Measurements from ENCODE around the gene SDC1. TPM values are rescaled to one million over a fixed set of nuclear protein-coding genes. Genes with fewer than 3 reads are reported as not detected.

The SDC1 gene
- total RNA-seq, 4 donors from 2014 or later: 729 to 864 (median 835) TPM

- DNase-seq (ENCODE audit: low spot score in 2 of 2): peak in 1 of 2 donors; percentile 18
- TF ChIP-seq POLR2A (IDR thresholded peaks at IDR 0.05) (no peak), CTCF (IDR thresholded peaks at IDR 0.05) (peak in 1 of 3 donors; percentile 6)
- H3K4me3 ChIP-seq (ENCODE audit: low read depth, poor library complexity, severe bottlenecking): no peak overlapping the region
- intact Hi-C loops (cut with DNase I; ENCODE audit: low total_unique reads): no loop called here
- whole genome bisulfite sequencing, 2 donors: 90 to 92% methylated on average over 3 of the region's 3 CpGs
Measured at GRCh38 chr2:20164734-20165478, 60.0 kb downstream of the SDC1 start.

DNA sequence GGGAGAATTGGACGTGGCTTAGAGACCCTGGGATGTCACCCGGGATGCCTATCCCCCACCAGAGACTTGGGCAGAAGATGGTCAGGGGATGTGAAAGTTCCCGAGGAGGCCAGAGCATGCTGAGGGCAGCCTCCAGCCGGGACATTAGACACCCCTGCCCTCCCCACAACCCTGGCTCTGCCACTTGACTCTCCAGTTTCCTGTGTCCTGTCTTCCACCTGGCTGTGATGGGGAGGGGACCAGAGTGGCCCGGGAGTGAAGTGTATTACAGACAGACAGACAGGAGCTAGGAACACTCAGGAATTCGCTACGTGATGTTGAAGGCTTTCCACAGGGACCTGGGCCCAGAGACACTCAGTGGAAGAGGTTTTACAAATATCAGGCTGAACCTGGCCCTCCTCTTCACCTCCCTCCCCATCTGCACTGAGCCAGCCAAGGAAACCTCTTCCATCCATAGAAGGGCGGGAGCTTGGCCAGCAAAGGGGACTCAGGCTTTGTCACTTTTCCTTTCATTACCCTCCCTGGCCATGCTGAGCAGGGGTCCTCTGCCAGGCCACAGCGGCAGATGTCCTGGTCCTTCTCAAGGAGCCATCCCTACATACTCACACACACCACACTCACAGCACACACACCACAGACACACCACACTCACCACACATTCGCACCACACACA is 60.7 kb downstream of the SDC1 start:
- 70 to 72% methylated on average over 10 of the region's 10 CpGs for WGBS, 2 donors
- TF ChIP-seq POLR2A (IDR thresholded peaks at IDR 0.05) (no peak), CTCF (IDR thresholded peaks at IDR 0.05) (no peak)
- DNase-seq (ENCODE audit: low spot score in 2 of 2): peak in 1 of 2 donors; percentile 70
- intact Hi-C loops (cut with DNase I; ENCODE audit: low total_unique reads): no loop called here
- H3K4me3 ChIP-seq (ENCODE audit: low read depth, poor library complexity, severe bottlenecking): no peak overlapping the region

DNA sequence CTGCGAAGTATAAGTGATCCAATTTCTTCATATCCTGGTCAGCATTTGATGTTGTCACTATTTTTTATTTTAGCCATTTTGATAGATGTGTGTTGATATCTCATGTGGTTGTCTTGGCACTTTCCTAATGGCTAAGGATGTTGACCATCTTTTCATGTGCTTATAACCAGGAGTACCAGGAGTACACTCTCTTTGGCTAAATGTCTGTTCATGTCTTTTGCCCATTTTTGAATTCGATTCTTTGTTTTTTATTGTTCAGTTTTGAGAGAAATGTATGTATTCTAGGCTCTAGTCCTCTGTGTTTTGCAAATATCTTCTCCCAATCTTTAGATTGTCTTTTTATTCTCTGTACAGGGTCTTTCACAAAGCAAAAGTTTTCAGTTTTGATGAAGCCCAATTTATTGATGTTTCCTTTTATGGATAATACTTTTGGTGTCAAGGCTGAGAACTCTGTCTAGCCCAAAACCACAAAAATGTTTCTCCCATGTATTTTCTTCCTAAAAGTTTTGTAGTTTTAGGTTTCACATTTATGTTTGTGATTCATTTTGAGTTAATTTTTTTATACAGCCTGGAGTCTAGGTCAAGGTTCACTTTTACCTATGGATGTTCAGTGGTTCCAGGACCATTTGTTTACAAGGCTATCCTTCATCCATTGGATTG is 65.4 kb downstream of the SDC1 start:
- WGBS, 2 donors: 93% methylated on average over 2 of the region's 2 CpGs
- H3K4me3 ChIP-seq (ENCODE audit: low read depth, poor library complexity, severe bottlenecking): no peak overlapping the region
- intact Hi-C loops (cut with DNase I; ENCODE audit: low total_unique reads): no loop called here
- no peak for DNase-seq (ENCODE audit: low spot score in 2 of 2)
- TF ChIP-seq POLR2A (IDR thresholded peaks at IDR 0.05) (no peak), CTCF (IDR thresholded peaks at IDR 0.05) (no peak)

- no peak for TF ChIP-seq POLR2A (IDR thresholded peaks at IDR 0.05)
- TF ChIP-seq CTCF (IDR thresholded peaks at IDR 0.05): no peak
- intact Hi-C loops (cut with DNase I; ENCODE audit: low total_unique reads): no loop called here
- H3K4me3 ChIP-seq (ENCODE audit: low read depth, poor library complexity, severe bottlenecking): no peak overlapping the region
- WGBS, 2 donors: 39 to 45% methylated on average over 8 of the region's 8 CpGs
- DNase-seq (ENCODE audit: low spot score in 2 of 2): peak in 1 of 2 donors; percentile 20
Measured at GRCh38 chr2:20157193-20157891, 67.6 kb downstream of the SDC1 start.

GRCh38 chr2:20156836-20157192 is 68.1 kb downstream of the SDC1 start:
- no peak overlapping the region for H3K4me3 ChIP-seq (ENCODE audit: low read depth, poor library complexity, severe bottlenecking)
- WGBS, 2 donors: 81 to 85% methylated on average over 3 of the region's 3 CpGs
- intact Hi-C loops (cut with DNase I; ENCODE audit: low total_unique reads): no loop called here
- no peak for TF ChIP-seq POLR2A (IDR thresholded peaks at IDR 0.05)
- TF ChIP-seq CTCF (IDR thresholded peaks at IDR 0.05): no peak
- peak in 1 of 2 donors; percentile 72 for DNase-seq (ENCODE audit: low spot score in 2 of 2)
